A549 (cell line): ENCODE measurements around the gene RENBP.

Source experiments
- POLR2AphosphoS2 ChIP-seq: conservative IDR thresholded peaks from 2 replicates; pipeline ENCODE4 v1.6.1; 2012; ENCODE audit warnings: low read length, improper control_type of control experiment, inconsistent platforms
- USF2 ChIP-seq: fragments of 450-650 bp; IDR thresholded peaks from 2 replicates; pipeline ENCODE4 v1.6.1; 2014; ENCODE audit warnings: antibody characterized with exemption

GRCh38 chrX:153913211-153913610 lies 31.2 kb downstream of the RENBP start:
- no peak for TF ChIP-seq USF2
- TF ChIP-seq POLR2AphosphoS2: no peak
